BLaER1 (cell line): ENCODE results near the gene PLAAT4.

ENCODE experiments used
- H3K27ac ChIP-seq: shearing (Covaris generic); formaldehyde crosslinking; 2 replicates; pipeline ENCODE4 v1.8.1; 2022
- H3K27me3 ChIP-seq: shearing (Covaris generic); formaldehyde crosslinking; 2 replicates; pipeline ENCODE4 v1.8.1; 2022
- H3K36me3 ChIP-seq: shearing (Covaris generic); formaldehyde crosslinking; 2 replicates; pipeline ENCODE4 v1.8.1; 2022
- H3K4me1 ChIP-seq: shearing (Covaris generic); formaldehyde crosslinking; 2 replicates; pipeline ENCODE4 v1.8.1; 2022
- H3K4me2 ChIP-seq: shearing (Covaris generic); formaldehyde crosslinking; 2 replicates; pipeline ENCODE4 v1.8.1; 2022
- H3K4me3 ChIP-seq: shearing (Covaris generic); formaldehyde crosslinking; 2 replicates; pipeline ENCODE4 v1.8.1; 2022
- H3K9ac ChIP-seq: shearing (Covaris generic); formaldehyde crosslinking; 2 replicates; pipeline ENCODE4 v1.8.1; 2022
- H3K9me3 ChIP-seq: shearing (Covaris generic); formaldehyde crosslinking; 2 replicates; pipeline ENCODE4 v1.8.1; 2022
- H4K20me1 ChIP-seq: shearing (Covaris generic); formaldehyde crosslinking; 2 replicates; pipeline ENCODE4 v1.8.1; 2022
- Cebpa-rat ChIP-seq: shearing (Covaris generic); IDR thresholded peaks from 2 replicates; pipeline ENCODE4 v1.8.1; 2022

Gene PLAAT4

DNA sequence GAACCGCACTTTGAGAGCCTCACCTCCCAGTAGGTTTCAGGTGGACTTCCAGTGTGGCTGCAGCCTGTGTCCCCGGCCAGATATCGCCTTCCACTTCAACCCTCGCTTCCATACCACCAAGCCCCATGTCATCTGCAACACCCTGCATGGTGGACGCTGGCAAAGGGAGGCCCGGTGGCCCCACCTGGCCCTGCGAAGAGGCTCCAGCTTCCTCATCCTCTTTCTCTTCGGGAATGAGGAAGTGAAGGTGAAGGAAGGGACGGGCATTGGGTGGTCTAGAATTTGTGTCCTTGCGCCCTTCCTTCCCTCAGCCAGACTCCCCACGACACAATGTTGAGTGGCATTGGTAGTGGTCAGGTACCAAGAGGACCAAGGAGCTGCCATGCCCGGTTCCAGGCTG, 27.9 kb upstream of the PLAAT4 start:
- no peaks in the 10 kb centered on the region for H4K20me1 ChIP-seq
- no peaks in the 10 kb centered on the region for H3K36me3 ChIP-seq
- peaks cover 55% of the 10 kb centered on the region for H3K4me1 ChIP-seq
- no peak overlapping the region for H3K27ac ChIP-seq
- H3K4me3 ChIP-seq = no peak overlapping the region
- no peak overlapping the region for H3K9ac ChIP-seq
- H3K27me3 ChIP-seq = no peaks in the 10 kb centered on the region
- no peak overlapping the region for H3K4me2 ChIP-seq
- no peaks in the 10 kb centered on the region for H3K9me3 ChIP-seq
- TF ChIP-seq Cebpa-rat = no peak

DNA sequence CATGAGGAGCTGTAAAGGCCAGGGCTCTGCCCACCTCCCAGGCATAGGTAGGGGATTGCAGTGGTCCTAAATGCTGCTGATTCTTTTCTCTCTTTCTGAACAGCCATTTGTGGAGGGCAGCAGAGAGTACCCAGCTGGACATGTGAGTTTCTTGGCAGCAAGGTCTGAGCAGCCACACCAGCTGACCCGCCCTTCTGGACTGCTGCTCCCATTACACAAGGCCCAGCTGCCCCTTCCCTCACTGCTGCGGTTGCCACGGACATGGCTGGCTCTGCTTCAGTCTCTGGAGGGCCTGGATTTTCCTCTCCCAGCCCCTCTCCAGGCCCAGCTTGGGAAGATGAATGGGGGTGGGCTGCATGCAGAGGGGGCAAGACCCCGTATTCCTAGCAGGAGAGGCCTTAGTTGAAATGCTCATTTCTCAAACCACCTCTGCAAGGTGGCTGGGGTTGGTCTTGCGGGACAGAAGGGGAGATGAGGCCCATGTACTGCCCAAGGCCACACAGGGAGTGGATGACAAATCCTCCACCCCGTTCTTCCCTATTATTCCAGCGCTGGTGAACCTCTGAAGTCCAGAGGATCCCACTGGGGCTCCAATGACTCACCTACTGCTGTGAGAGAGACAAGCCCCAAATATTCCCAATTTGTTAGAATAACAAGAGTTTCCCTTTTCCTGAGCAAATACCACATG, 26.1 kb upstream of the PLAAT4 start:
- H3K27ac ChIP-seq = no peak overlapping the region

DNA sequence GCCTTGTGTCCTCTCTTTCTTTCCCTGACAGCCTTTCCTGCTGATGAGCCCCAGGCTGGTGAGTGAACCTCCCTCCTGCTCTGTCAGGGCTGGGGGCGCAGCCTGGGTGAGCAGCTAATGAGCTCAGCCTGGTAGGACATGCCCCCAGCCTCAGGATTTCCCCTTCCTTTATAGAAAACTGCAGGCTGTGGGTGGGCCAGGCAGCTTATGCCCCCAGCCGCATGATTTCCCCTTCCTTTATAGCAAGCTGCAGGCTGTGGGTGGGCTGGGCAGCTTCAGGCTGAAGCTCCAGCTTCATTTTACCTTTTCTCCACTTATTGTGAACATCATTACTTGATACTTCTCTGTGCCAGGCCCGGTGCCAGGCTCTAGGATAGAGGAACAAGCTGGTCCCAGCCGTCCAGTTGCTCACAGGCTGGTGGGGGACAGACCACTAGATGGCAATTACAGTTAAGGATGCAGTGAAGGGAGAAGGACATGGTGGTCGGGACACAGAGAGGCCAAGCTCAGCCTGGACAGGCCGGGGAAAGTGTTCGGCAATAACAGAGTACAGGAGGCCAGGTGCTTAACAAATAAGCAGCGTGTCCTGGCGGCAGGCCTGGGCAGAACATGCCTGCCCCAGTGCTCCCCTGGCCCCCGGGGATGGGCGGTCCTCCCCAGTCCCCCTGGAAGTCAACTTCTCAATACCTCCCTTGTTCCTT, 25.4 kb upstream of the PLAAT4 start:
- Histone ChIP-seq H3K36me3 (no peaks in the 10 kb centered on the region), H3K9me3 (no peaks in the 10 kb centered on the region), H3K4me2 (peak overlapping the region; percentile 34), H3K27ac (no peak overlapping the region), H3K27me3 (no peaks in the 10 kb centered on the region), H3K4me3 (no peak overlapping the region), H3K4me1 (peaks cover 38% of the 10 kb centered on the region), H4K20me1 (no peaks in the 10 kb centered on the region), H3K9ac (no peak overlapping the region)
- TF ChIP-seq Cebpa-rat = no peak

More for the DNA sequence above, 26.1 kb upstream of the PLAAT4 start:
- Histone ChIP-seq H3K9ac (no peak overlapping the region), H3K27me3 (no peaks in the 10 kb centered on the region), H3K4me2 (peak overlapping the region; percentile 34), H3K4me3 (no peak overlapping the region), H4K20me1 (no peaks in the 10 kb centered on the region), H3K36me3 (no peaks in the 10 kb centered on the region), H3K9me3 (no peaks in the 10 kb centered on the region), H3K4me1 (peaks cover 42% of the 10 kb centered on the region)
- TF ChIP-seq Cebpa-rat = no peak

DNA sequence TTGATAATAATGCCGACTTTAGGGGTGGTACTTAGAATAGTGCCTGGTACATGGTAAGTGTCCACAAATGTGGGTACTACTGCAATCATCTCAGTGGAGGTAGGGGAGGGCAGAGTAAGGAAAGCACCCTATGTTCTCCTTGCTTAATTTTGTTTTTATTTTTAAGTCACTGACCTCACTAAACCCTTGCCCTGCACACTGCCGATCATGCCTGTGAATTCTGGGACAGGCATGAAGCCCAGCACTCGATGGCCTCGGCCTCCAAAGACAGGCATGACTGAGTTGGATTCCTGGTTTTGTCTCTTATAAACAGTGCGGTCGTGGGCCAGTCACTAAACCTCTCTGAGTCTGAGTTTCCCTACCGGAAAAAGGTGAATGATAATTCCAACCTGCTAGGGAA, 23.8 kb upstream of the PLAAT4 start:
- H3K4me1 ChIP-seq = peaks cover 22% of the 10 kb centered on the region
- H3K4me3 ChIP-seq = no peak overlapping the region
- no peaks in the 10 kb centered on the region for H3K27me3 ChIP-seq
- H3K27ac ChIP-seq = no peak overlapping the region
- H3K4me2 ChIP-seq = no peak overlapping the region
- no peaks in the 10 kb centered on the region for H3K36me3 ChIP-seq
- no peak overlapping the region for H3K9ac ChIP-seq
- H4K20me1 ChIP-seq = no peaks in the 10 kb centered on the region
- no peak for TF ChIP-seq Cebpa-rat
- H3K9me3 ChIP-seq = no peaks in the 10 kb centered on the region

DNA sequence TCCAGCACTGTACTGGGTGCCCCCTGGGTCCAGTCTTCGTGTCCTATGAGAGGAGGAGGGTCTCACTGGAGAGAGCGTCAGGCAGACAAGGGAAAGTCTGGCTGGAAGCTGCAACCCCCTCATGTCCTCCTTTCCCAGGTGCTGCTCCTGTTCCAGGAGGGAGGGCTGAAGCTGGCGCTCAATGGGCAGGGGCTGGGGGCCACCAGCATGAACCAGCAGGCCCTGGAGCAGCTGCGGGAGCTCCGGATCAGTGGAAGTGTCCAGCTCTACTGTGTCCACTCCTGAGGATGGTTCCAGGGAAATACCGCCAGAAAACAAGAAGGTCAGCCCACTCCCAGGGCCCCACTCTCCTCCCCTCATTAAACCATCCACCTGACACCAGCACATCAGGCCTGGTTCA, 20.5 kb upstream of the PLAAT4 start:
- Histone ChIP-seq H3K4me3 (no peak overlapping the region), H4K20me1 (no peaks in the 10 kb centered on the region)

DNA sequence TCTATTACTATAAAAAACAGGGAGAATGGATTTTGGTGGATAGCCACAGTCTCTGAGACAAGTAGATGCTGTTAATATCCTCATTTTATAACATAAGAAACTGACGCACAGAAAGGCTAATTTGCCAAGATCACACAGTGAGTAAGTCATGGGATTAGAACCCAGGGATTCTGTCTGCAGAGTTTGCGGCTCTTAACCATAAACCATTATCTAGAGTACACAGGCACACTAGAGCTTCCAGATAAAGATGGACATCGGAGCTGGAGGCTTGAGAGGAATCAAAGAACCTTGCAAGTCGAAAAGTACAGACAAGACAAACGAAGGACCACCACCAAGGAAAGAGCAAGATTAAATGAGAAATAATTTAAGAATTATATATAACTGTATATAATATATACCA, 19.5 kb upstream of the PLAAT4 start:
- no peak overlapping the region for H3K27ac ChIP-seq
- no peaks in the 10 kb centered on the region for H4K20me1 ChIP-seq
- H3K36me3 ChIP-seq = no peaks in the 10 kb centered on the region
- H3K4me1 ChIP-seq = peaks cover 22% of the 10 kb centered on the region
- no peak overlapping the region for H3K4me3 ChIP-seq
- TF ChIP-seq Cebpa-rat = no peak
- H3K9me3 ChIP-seq = peaks cover 9% of the 10 kb centered on the region
- H3K27me3 ChIP-seq = no peaks in the 10 kb centered on the region
- no peak overlapping the region for H3K4me2 ChIP-seq
- H3K9ac ChIP-seq = no peak overlapping the region

More for the DNA sequence above, 20.5 kb upstream of the PLAAT4 start:
- Histone ChIP-seq H3K9ac (no peak overlapping the region), H3K9me3 (peaks cover 8% of the 10 kb centered on the region), H3K27ac (no peak overlapping the region), H3K4me1 (peaks cover 27% of the 10 kb centered on the region), H3K4me2 (no peak overlapping the region), H3K36me3 (no peaks in the 10 kb centered on the region), H3K27me3 (no peaks in the 10 kb centered on the region)
- TF ChIP-seq Cebpa-rat = no peak

GRCh38 chr11:63518548-63518947, 18.1 kb upstream of the PLAAT4 start:
- Histone ChIP-seq H3K4me1 (peaks cover 22% of the 10 kb centered on the region), H4K20me1 (no peaks in the 10 kb centered on the region), H3K4me2 (peak overlapping the region; percentile 36), H3K9ac (no peak overlapping the region), H3K36me3 (no peaks in the 10 kb centered on the region), H3K27ac (no peak overlapping the region), H3K9me3 (peaks cover 17% of the 10 kb centered on the region), H3K27me3 (no peaks in the 10 kb centered on the region), H3K4me3 (no peak overlapping the region)
- no peak for TF ChIP-seq Cebpa-rat

DNA sequence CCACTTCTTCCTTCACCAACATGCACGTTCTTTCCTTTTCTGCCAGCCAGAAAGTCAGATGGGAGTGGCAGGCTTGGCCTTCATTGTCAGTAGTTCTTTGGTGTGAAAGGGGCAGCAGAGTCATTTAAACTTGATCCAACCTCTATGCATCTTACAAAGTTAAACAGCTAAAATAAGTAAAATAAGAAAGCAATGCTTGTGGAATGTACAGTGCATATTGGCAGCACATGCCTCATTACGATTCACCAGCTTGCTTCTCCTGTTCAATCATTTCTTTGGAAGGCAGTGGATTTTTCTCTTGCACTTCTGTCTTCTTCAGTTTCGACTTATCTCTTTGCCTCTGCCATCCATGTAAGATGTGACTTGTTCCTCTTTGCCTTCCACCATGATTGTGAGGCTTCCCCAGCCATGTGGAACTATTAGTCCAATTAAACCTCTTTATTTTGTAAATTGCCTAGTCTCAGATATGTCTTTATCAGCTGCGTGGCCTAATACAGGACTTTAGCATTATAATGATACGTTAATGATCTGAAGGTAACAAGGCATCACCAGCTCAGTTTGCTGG, 15.9 kb upstream of the PLAAT4 start:
- Histone ChIP-seq H3K27ac (no peak overlapping the region), H3K36me3 (no peaks in the 10 kb centered on the region), H3K9ac (no peak overlapping the region), H3K27me3 (no peaks in the 10 kb centered on the region), H3K4me1 (peaks cover 16% of the 10 kb centered on the region), H3K4me3 (no peak overlapping the region), H3K4me2 (no peak overlapping the region), H4K20me1 (no peaks in the 10 kb centered on the region), H3K9me3 (peaks cover 26% of the 10 kb centered on the region)
- no peak for TF ChIP-seq Cebpa-rat

DNA sequence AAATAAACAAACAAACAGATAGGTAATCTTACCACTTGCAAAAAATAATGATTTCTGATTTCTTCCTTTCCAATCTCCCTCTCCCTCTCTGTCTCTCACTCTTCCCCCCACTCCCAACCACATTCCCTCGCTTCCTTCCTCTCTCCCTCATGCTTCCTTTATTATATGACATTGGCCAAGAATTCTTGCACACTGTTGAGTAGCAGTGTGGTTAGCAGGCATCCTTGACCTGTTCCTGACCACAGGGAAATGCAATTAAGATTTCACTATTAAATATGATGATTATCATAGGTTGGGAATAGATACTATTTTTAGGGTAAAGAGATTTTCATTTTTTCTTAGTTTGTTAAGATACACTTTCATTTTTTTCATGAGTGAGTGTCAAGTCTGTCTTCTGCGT, 14.7 kb upstream of the PLAAT4 start:
- Histone ChIP-seq H3K9me3 (peaks cover 26% of the 10 kb centered on the region), H3K4me1 (peaks cover 14% of the 10 kb centered on the region), H3K4me2 (no peak overlapping the region), H3K27ac (no peak overlapping the region), H3K4me3 (no peak overlapping the region), H3K27me3 (no peaks in the 10 kb centered on the region), H4K20me1 (no peaks in the 10 kb centered on the region), H3K9ac (no peak overlapping the region), H3K36me3 (no peaks in the 10 kb centered on the region)
- no peak for TF ChIP-seq Cebpa-rat

GRCh38 chr11:63523151-63523550, 13.5 kb upstream of the PLAAT4 start:
- no peak overlapping the region for H3K4me2 ChIP-seq
- no peak overlapping the region for H3K4me3 ChIP-seq
- no peak for TF ChIP-seq Cebpa-rat
- no peaks in the 10 kb centered on the region for H4K20me1 ChIP-seq
- no peaks in the 10 kb centered on the region for H3K27me3 ChIP-seq
- no peaks in the 10 kb centered on the region for H3K36me3 ChIP-seq
- H3K9me3 ChIP-seq = peaks cover 26% of the 10 kb centered on the region
- no peak overlapping the region for H3K9ac ChIP-seq
- peaks cover 22% of the 10 kb centered on the region for H3K4me1 ChIP-seq
- no peak overlapping the region for H3K27ac ChIP-seq
